Coronary artery (tissue), 2 donors: ENCODE results near the gene UST.
"Not testable (repeated sequence)": the region's sequence is repeated elsewhere in the genome, so short reads cannot be mapped to it uniquely, and the experiment has no call there.

ENCODE experiments used
- DNase-seq: peaks from one replicate; pipeline ENCODE4 v3.0.0-alpha.2; 2017; ENCODE audit warnings: low spot score
- H3K27ac ChIP-seq, 2 donors: fragments of 200-600 bp; sonication (generic); one replicate each; pipeline ENCODE4 v1.5.1; 2016 to 2019
- H3K4me3 ChIP-seq: fragments of 200-600 bp; sonication (generic); 2 replicates; pipeline ENCODE4 v1.5.1; 2016; ENCODE audit warnings: mild to moderate bottlenecking, moderate library complexity
- TF ChIP-seq, protein P1 (sequence below): fragments of 200-600 bp; sonication (generic); IDR thresholded peaks from one replicate; pipeline ENCODE4 v1.5.1; 2019; ENCODE audit warnings: antibody characterized with exemption

UST gene

DNA sequence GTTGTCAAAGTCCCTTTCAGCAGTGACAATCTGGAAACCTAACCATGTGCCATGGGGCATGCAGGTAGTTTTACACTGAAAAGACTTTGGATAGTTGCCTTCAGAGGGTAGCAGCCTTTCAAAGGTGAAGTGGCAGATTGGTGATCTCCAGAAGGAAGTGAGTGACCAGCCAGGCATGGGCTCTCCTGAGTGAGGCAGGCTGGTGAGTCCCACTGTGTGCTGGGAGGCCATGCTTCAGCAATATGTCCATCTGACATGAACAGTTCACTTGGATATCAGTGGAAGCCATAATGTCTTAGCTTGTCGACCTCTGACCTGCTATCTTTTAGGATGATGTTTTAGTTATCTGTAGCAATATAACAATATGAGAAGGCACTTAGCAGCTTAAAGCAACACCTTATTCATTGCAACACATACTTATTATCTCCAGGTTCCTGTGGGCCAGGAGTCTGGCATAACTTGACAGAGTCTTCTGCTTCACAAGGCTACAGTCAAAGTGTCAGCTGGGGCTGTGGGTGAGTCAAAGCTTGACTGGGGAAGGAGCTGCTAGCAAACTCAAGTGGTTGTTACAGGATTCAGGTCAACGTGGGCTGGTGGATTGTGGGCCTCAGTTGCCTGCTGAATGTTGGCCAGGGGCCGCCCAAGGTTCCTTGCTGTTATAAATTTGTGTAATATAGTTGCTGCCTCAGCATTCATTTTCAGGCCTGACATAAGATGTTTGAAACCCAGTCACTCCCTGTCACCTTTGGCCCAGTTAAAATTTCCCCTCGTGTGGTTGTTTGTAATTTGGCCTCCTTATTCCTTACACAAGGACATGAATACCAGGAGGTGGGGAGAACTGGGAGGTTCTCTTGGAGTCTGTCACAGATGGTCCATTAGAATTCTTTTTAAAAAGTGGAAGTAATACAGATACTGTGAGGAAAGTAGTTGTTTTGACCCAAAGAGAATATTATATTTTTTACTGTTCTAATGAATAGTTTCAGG is 100.2 kb downstream of the UST start:
- TF ChIP-seq, protein P1, sequence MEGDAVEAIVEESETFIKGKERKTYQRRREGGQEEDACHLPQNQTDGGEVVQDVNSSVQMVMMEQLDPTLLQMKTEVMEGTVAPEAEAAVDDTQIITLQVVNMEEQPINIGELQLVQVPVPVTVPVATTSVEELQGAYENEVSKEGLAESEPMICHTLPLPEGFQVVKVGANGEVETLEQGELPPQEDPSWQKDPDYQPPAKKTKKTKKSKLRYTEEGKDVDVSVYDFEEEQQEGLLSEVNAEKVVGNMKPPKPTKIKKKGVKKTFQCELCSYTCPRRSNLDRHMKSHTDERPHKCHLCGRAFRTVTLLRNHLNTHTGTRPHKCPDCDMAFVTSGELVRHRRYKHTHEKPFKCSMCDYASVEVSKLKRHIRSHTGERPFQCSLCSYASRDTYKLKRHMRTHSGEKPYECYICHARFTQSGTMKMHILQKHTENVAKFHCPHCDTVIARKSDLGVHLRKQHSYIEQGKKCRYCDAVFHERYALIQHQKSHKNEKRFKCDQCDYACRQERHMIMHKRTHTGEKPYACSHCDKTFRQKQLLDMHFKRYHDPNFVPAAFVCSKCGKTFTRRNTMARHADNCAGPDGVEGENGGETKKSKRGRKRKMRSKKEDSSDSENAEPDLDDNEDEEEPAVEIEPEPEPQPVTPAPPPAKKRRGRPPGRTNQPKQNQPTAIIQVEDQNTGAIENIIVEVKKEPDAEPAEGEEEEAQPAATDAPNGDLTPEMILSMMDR = no peak
- Histone ChIP-seq H3K27ac (peak overlapping the region in 1 of 2 donors; percentile 26), H3K4me3 (no peak overlapping the region)
- no peak for DNase-seq

DNA sequence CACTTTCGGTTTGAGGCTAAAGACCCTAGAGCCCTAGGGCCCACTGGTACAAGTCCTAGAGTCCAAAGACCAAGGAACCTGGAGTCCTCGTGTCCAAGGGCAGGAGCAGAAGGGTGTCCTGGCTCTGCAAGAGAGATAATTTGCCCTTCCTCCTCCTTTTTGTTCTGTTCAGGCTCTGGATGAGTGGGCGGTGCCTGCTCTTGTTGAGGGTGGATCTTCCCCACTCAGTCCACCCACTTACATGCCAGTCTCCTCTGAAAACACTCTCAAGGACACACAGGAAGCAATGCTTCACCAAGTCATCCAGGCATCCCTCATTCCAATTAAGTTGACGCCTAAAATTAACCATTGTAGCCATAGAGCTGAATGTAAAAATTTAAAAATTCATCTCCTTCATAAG is 102.1 kb downstream of the UST start:
- TF ChIP-seq, protein P1 = no peak
- Histone ChIP-seq H3K27ac (no peak overlapping the region), H3K4me3 (no peak overlapping the region)
- no peak for DNase-seq

DNA sequence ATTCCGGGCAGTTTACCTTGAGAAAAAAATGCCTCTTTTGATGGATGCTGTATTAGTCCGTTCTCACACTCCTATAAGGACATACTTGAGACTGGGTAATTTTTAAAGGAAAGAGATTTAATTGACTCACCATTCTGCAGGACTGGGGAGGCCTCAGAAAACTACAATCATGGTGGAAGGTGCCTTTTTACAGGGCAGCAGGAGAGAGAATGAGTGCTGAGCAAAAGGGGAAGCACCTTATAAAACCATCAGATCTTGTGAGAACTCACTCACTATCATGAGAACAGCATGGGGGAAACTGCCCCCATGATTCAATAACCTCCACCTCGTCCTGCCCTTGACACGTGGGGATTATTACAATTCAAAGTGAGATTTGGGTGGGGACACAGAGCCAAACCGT is 102.6 kb downstream of the UST start:
- DNase-seq, H3K4me3 ChIP-seq, H3K27ac ChIP-seq: not testable (repeated sequence)

DNA sequence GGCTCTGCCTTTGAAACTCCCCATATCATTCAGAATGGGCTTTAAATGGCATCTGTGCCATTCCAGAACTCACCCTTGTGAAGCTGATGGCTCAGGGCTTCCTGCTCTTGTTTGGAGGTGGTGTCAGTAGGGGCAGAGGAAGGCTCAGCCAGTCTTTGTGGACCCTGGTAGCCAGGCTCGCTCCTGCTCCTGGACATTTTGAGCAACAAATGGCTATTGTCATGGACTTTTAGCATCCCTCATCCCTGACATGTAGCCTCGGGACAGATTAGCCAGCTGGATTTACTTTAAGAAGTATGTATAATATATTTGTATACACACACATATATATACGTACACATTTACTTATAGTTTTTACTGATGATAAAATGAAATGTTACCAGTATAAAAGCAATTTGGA is 104.1 kb downstream of the UST start:
- DNase-seq = no peak

DNA sequence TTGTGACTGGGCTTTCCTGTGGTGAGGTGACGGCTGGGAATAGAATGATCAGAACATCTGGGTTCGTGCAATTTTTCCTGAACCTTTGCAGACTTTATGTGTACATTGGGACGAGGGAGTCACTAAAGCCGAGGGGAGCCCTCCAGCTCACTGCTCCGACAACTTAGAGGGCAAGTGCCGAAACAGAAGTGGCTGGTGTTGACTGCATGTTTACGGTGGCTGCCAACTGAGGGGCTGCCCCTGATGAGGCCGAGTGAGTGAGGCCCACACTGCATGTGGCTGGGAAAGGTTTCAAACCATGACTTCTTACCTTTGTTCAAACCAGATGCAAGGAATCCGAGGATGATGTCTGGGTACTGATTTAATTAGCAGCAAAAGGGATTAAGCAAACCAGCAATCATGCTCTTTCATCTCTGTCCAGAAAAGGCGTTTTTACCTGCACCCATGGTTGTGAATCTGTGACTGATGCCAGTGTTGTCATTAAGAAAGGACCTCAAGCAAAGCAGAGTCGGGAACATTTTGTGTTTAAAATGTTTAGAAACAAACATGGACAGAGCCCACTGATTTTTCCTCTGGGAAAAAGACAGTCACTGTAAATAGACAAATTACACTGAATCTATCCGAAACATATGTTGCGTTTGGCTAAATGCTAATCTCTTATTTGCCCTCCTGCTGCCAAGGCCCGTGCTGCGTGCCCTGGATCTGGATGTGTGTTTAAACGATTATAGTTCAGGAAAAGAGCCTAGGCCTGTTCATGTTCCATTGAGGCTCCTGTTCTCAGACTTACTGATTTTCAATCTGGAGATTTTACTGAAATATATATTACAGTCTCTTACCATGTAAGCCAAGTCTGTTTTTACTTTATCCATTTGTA is 105.1 kb downstream of the UST start:
- Histone ChIP-seq H3K27ac (no peak overlapping the region), H3K4me3 (no peak overlapping the region)
- DNase-seq = no peak
- TF ChIP-seq, protein P1 = no peak

More for the DNA sequence above, 104.1 kb downstream of the UST start:
- Histone ChIP-seq H3K27ac (no peak overlapping the region), H3K4me3 (no peak overlapping the region)
- TF ChIP-seq, protein P1 = no peak

DNA sequence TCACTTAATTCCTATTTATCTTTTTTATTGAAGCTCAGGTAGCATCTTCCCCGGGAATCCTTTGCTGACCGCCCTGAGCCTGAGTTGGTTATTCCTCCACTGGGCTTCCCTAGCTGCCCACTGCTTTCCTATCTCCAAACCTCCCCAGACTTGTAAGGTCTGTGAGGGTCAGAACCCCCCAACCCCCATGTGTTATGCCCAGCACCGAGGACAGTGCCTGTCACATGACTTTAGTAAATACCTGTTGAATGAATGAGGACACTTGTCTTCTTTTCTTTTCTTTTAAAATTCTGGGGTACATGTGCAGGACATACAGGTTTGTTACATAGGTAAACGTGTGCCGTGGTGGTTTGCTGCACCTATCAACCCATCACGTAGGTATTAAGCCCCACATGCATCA is 105.9 kb downstream of the UST start:
- DNase-seq = no peak
- TF ChIP-seq, protein P1 = no peak
- no peak overlapping the region for H3K27ac ChIP-seq
- no peak overlapping the region for H3K4me3 ChIP-seq

DNA sequence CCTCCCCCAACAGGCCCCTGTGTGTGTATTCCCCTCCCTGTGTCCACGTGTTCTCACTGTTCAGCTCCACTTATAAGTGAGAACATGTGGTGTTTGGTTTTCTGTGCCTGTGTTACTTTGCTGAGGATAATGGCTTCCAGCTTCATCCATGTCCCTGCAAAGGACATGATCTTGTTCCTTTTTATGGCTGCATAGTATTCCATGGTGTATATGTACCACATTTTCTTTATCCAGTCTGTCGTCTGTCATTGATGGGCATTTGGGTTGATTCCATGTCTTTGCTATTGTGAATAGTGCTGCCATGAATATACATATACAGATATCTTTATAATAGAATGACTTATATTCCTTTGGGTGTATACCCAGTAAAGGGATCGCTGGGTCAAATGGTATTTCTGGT is 106.3 kb downstream of the UST start:
- H3K4me3 ChIP-seq, H3K27ac ChIP-seq, DNase-seq: not testable (repeated sequence)
